ENCODE results near the gene CDC42BPB. TPM values are rescaled to one million over a fixed set of nuclear protein-coding genes. Genes with fewer than 3 reads are reported as not detected.

CDC42BPB gene
- polyA plus RNA-seq, 1 of the 3 experiments (the other 2 are of a cell fraction): 61.6 TPM

GRCh38 chr14:102935756-102936155 is 121.6 kb downstream of the CDC42BPB start:
- H3K27me3 ChIP-seq (ENCODE audit: insufficient read depth): no peaks in the 10 kb centered on the region
- H3K9me3 ChIP-seq: no peaks in the 10 kb centered on the region
- no peaks in the 10 kb centered on the region for H3F3A ChIP-seq (replicated peaks; ENCODE audit: insufficient read depth)
- no peak for DNase-seq
- peaks cover 6% of the 10 kb centered on the region; the same call in 1 of the 2 replicates for H4K20me1 ChIP-seq (ENCODE audit: insufficient read depth)
- ChIA-PET CTCF (interaction anchor here (0.8 to 1.1 kb wide), 2 partner anchors 17 to 65 kb away, joined by 3 to 4 read pairs; no protein-coding TSS in a partner anchor), POLR2A (no interaction called here)
- 96% methylated on average over 4 of the region's 4 CpGs for WGBS (ENCODE audit: low lambda C conversion rate)
- no peak overlapping the region for H3K9ac ChIP-seq
- no peak overlapping the region for H2AFZ ChIP-seq (ENCODE audit: low read depth)
- peaks cover 7% of the 10 kb centered on the region; the same call in 1 of the 2 replicates for H3K79me2 ChIP-seq (ENCODE audit: insufficient read depth)
- no peak overlapping the region for H3K27ac ChIP-seq (ENCODE audit: low read depth in 2 of 2, low read length in 1 of 2)
- TF ChIP-seq EP300 (IDR thresholded peaks at IDR 0.05; ENCODE audit: borderline replicate concordance in 1 of 2, low read depth in 1 of 2, low read length in 1 of 2): no peak
- TF ChIP-seq MEF2A (IDR thresholded peaks at IDR 0.05; ENCODE audit: borderline replicate concordance, low read depth): no peak
- TF ChIP-seq GATA2 (CRISPR knock-in tag; IDR thresholded peaks at IDR 0.05): no peak
- no peak for TF ChIP-seq ELF1 (IDR thresholded peaks at IDR 0.05)
- TF ChIP-seq FOXJ3 (CRISPR knock-in tag; IDR thresholded peaks at IDR 0.05): no peak
- TF ChIP-seq, protein P1, sequence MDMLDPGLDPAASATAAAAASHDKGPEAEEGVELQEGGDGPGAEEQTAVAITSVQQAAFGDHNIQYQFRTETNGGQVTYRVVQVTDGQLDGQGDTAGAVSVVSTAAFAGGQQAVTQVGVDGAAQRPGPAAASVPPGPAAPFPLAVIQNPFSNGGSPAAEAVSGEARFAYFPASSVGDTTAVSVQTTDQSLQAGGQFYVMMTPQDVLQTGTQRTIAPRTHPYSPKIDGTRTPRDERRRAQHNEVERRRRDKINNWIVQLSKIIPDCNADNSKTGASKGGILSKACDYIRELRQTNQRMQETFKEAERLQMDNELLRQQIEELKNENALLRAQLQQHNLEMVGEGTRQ (IDR thresholded peaks at IDR 0.05; ENCODE audit: borderline replicate concordance, low read depth, low read length): no peak
- TF ChIP-seq CHD2 (IDR thresholded peaks at IDR 0.05; ENCODE audit: low read length, partially characterized antibody): no peak
- TF ChIP-seq, protein P2, sequence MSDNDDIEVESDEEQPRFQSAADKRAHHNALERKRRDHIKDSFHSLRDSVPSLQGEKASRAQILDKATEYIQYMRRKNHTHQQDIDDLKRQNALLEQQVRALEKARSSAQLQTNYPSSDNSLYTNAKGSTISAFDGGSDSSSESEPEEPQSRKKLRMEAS (IDR thresholded peaks at IDR 0.05; ENCODE audit: low read depth): no peak
- TF ChIP-seq FOSL2 (IDR thresholded peaks at IDR 0.05; ENCODE audit: borderline replicate concordance, low read depth): no peak
- TF ChIP-seq JUND (IDR thresholded peaks at IDR 0.05): no peak
- TF ChIP-seq GABPA (IDR thresholded peaks at IDR 0.05; ENCODE audit: low read depth): no peak
- TF ChIP-seq, protein P3, sequence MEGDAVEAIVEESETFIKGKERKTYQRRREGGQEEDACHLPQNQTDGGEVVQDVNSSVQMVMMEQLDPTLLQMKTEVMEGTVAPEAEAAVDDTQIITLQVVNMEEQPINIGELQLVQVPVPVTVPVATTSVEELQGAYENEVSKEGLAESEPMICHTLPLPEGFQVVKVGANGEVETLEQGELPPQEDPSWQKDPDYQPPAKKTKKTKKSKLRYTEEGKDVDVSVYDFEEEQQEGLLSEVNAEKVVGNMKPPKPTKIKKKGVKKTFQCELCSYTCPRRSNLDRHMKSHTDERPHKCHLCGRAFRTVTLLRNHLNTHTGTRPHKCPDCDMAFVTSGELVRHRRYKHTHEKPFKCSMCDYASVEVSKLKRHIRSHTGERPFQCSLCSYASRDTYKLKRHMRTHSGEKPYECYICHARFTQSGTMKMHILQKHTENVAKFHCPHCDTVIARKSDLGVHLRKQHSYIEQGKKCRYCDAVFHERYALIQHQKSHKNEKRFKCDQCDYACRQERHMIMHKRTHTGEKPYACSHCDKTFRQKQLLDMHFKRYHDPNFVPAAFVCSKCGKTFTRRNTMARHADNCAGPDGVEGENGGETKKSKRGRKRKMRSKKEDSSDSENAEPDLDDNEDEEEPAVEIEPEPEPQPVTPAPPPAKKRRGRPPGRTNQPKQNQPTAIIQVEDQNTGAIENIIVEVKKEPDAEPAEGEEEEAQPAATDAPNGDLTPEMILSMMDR (IDR thresholded peaks at IDR 0.05): no peak
- TF ChIP-seq, protein P4, sequence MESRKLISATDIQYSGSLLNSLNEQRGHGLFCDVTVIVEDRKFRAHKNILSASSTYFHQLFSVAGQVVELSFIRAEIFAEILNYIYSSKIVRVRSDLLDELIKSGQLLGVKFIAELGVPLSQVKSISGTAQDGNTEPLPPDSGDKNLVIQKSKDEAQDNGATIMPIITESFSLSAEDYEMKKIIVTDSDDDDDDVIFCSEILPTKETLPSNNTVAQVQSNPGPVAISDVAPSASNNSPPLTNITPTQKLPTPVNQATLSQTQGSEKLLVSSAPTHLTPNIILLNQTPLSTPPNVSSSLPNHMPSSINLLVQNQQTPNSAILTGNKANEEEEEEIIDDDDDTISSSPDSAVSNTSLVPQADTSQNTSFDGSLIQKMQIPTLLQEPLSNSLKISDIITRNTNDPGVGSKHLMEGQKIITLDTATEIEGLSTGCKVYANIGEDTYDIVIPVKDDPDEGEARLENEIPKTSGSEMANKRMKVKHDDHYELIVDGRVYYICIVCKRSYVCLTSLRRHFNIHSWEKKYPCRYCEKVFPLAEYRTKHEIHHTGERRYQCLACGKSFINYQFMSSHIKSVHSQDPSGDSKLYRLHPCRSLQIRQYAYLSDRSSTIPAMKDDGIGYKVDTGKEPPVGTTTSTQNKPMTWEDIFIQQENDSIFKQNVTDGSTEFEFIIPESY (IDR thresholded peaks at IDR 0.05; ENCODE audit: borderline replicate concordance, low read depth): no peak
- no peak for TF ChIP-seq FOXM1 (IDR thresholded peaks at IDR 0.05; ENCODE audit: low read depth)
- TF ChIP-seq REST (IDR thresholded peaks at IDR 0.05; ENCODE audit: low read depth, low read length): no peak
- TF ChIP-seq POLR2AphosphoS5 (IDR thresholded peaks at IDR 0.05; ENCODE audit: low read depth, low read length): no peak
- TF ChIP-seq NRF1 (IDR thresholded peaks at IDR 0.05; ENCODE audit: low read depth, low read length): no peak
- TF ChIP-seq SMC3 (IDR thresholded peaks at IDR 0.05; ENCODE audit: low read depth, low read length): no peak
- no peak overlapping the region for H3K4me2 ChIP-seq
- H3K36me3 ChIP-seq (replicated peaks in 1 of 2; ENCODE audit: control insufficient read depth in 1 of 2, insufficient read depth in 2 of 2, low read length in 1 of 2): peaks cover 14 to 57% of the 10 kb centered on the region in 2 experiments
- no peaks in the 10 kb centered on the region for H3K4me1 ChIP-seq (ENCODE audit: control insufficient read depth in 1 of 2, insufficient read depth in 2 of 2, low read depth in 1 of 2, low read length in 1 of 2)
- H3K9me2 ChIP-seq: no peaks in the 10 kb centered on the region
- no peak overlapping the region for H3K4me3 ChIP-seq (ENCODE audit: low read depth in 2 of 2, low read length in 1 of 2)
